Liver (tissue), 9 donors: Measurements from ENCODE around the gene RBM33. TPM values are rescaled to one million over a fixed set of nuclear protein-coding genes. Genes with fewer than 3 reads are reported as not detected.

Experiments
- DNase-seq: peaks from one replicate; pipeline ENCODE4 v3.0.0-alpha.2; 2017; ENCODE audit warnings: low spot score
- H3K27ac ChIP-seq, 2 donors: one replicate each; pipeline ENCODE4 v1.7.0; 2013; ENCODE audit warnings: inconsistent platforms in 2 of 2, low read length in 2 of 2, control low read depth in 1 of 2, low read depth in 1 of 2, mild to moderate bottlenecking in 1 of 2
- H3K27me3 ChIP-seq, 4 donors: one replicate each; pipeline versions ENCODE4 v1.6.1 to v1.7.0; 2013; ENCODE audit warnings: low read length in 3 of 4, inconsistent platforms in 1 of 4, mild to moderate bottlenecking in 1 of 4, moderate library complexity in 1 of 4; ENCODE audit not compliant: control insufficient read depth in 4 of 4, insufficient read depth in 4 of 4
- H3K36me3 ChIP-seq, 4 donors: one replicate each; pipeline versions ENCODE4 v1.6.1 to v1.7.0; 2013; ENCODE audit warnings: low read length in 3 of 4, mild to moderate bottlenecking in 3 of 4, low read depth in 1 of 4, moderate library complexity in 1 of 4; ENCODE audit not compliant: control insufficient read depth in 4 of 4, insufficient read depth in 3 of 4
- H3K4me1 ChIP-seq, 4 donors: one replicate each; pipeline versions ENCODE4 v1.6.1 to v1.7.0; 2013; ENCODE audit warnings: low read length in 3 of 4, mild to moderate bottlenecking in 3 of 4, moderate library complexity in 1 of 4; ENCODE audit not compliant: control insufficient read depth in 4 of 4, insufficient read depth in 4 of 4
- H3K4me3 ChIP-seq, 3 donors: one replicate each; pipeline versions ENCODE4 v1.6.1 to v1.7.0; 2013; ENCODE audit warnings: low read length in 3 of 3, control low read depth in 1 of 3, low read depth in 1 of 3, mild to moderate bottlenecking in 1 of 3
- H3K9ac ChIP-seq, 2 donors: one replicate each; pipeline ENCODE4 v1.7.0; 2013; ENCODE audit warnings: low read length in 2 of 2, mild to moderate bottlenecking in 2 of 2, moderate library complexity in 2 of 2, control low read depth in 1 of 2, low read depth in 1 of 2
- H3K9me3 ChIP-seq, 4 donors: one replicate each; pipeline versions ENCODE4 v1.6.1 to v1.7.0; 2013; ENCODE audit warnings: low read length in 3 of 4; ENCODE audit not compliant: control insufficient read depth in 4 of 4
- CTCF ChIP-seq: fragments of 150-350 bp; IDR thresholded peaks from 2 replicates; pipeline ENCODE4 v1.5.1; 2017; ENCODE audit warnings: improper control_type of control experiment, low read depth, low read length; ENCODE audit not compliant: missing input control
- EGR1 ChIP-seq, 2 donors: IDR thresholded peaks; 2 replicates each; pipeline ENCODE4 v1.6.1; 2016 to 2018; ENCODE audit warnings: antibody characterized with exemption in 2 of 2, low read depth in 2 of 2
- FOXA1 ChIP-seq: IDR thresholded peaks from 2 replicates; pipeline ENCODE4 v1.6.1; 2016; ENCODE audit warnings: antibody characterized with exemption
- FOXA2 ChIP-seq: IDR thresholded peaks from 2 replicates; pipeline ENCODE4 v1.6.1; 2016; ENCODE audit warnings: antibody characterized with exemption
- GABPA ChIP-seq, 2 donors: IDR thresholded peaks in 1 of 2; conservative IDR thresholded peaks in 1 of 2; 2 replicates each; pipeline ENCODE4 v1.6.1; 2016; ENCODE audit warnings: antibody characterized with exemption in 2 of 2, mild to moderate bottlenecking in 1 of 2, moderate library complexity in 1 of 2
- HNF4A ChIP-seq, 2 donors: conservative IDR thresholded peaks; 2 replicates each; pipeline ENCODE4 v1.6.1; 2016; ENCODE audit warnings: antibody characterized with exemption in 2 of 2, mild to moderate bottlenecking in 2 of 2
- HNF4G ChIP-seq: IDR thresholded peaks from 2 replicates; pipeline ENCODE4 v1.6.1; 2016; ENCODE audit warnings: antibody characterized with exemption
- JUND ChIP-seq, 2 donors: IDR thresholded peaks; 2 replicates each; pipeline ENCODE4 v1.6.1; 2016; ENCODE audit warnings: antibody characterized with exemption in 2 of 2
- MAX ChIP-seq: IDR thresholded peaks from 2 replicates; pipeline ENCODE4 v1.6.1; 2016; ENCODE audit warnings: antibody characterized with exemption
- RAD21 ChIP-seq, 2 donors: IDR thresholded peaks; 2 replicates each; pipeline ENCODE4 v1.6.1; 2016; ENCODE audit warnings: antibody characterized with exemption in 2 of 2, mild to moderate bottlenecking in 2 of 2
- RXRA ChIP-seq, 2 donors: IDR thresholded peaks; 2 replicates each; pipeline ENCODE4 v1.6.1; 2017 to 2018; ENCODE audit warnings: antibody characterized with exemption in 2 of 2, mild to moderate bottlenecking in 1 of 2
- TAF1 ChIP-seq: conservative IDR thresholded peaks from 2 replicates; pipeline ENCODE4 v1.6.1; 2016; ENCODE audit warnings: antibody characterized with exemption, mild to moderate bottlenecking
- YY1 ChIP-seq: IDR thresholded peaks from 2 replicates; pipeline ENCODE4 v1.6.1; 2016; ENCODE audit warnings: antibody characterized with exemption, mild to moderate bottlenecking
- ZBTB33 ChIP-seq: IDR thresholded peaks from 2 replicates; pipeline ENCODE4 v1.6.1; 2016; ENCODE audit warnings: antibody characterized with exemption
- WGBS: extraction: QIAGEN DNeasy Blood & Tissue Kit; methylation state at CpG from one replicate; pipeline ENCODE4 v1.1.7; 2013; 5-methylcytosine and 5-hydroxymethylcytosine counted together
- polyA plus RNA-seq, 2 donors: library from polyadenylated mRNA; stranded (reverse) in 1 of 2; unstranded in 1 of 2; fragments of 200-250 nt in 1 of 2; fragments of >200 nt in 1 of 2; fragmentation: Nextera tagmentation in 1 of 2; extraction: Ambion mirVana in 1 of 2; gene quantifications; one replicate each; pipeline versions ENCODE4 v1.2.1 to v1.2.3, GENCODE V29; 2013 to 2015
- total RNA-seq, 2 donors: library from RNA; depleted of rRNA; stranded (reverse); fragments of >200 nt; gene quantifications; one replicate each; pipeline ENCODE4 v1.2.3, GENCODE V29; 2014
- TF ChIP-seq, protein P1 (sequence below): IDR thresholded peaks from 2 replicates; pipeline ENCODE4 v1.6.1; 2016; ENCODE audit warnings: antibody characterized with exemption
- donor health status: healthy.
- donor health status: healthy.
- donor health status: healthy.
- donor health status: healthy.
- donor health status: healthy.

Gene RBM33
- total and polyA plus RNA-seq, 4 donors: 7.8 to 48.9 (median 28.2) TPM

GRCh38 chr7:155792999-155793560 is 148.6 kb downstream of the RBM33 start (continued):
- TF ChIP-seq CTCF (no peak), MAX (no peak), RXRA (IDR thresholded peaks at IDR 0.05) (no peak), RAD21 (IDR thresholded peaks at IDR 0.05) (no peak), YY1 (no peak), HNF4A (conservative IDR thresholded peaks at IDR 0.05) (no peak)
- TF ChIP-seq, protein P1, sequence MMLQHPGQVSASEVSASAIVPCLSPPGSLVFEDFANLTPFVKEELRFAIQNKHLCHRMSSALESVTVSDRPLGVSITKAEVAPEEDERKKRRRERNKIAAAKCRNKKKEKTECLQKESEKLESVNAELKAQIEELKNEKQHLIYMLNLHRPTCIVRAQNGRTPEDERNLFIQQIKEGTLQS: no peak

- Histone ChIP-seq H3K27me3 (no peaks in the 10 kb centered on the region), H3K4me1 (peaks cover 0 to 7% (median 4%) of the 10 kb centered on the region in 4 donors), H3K9me3 (no peaks in the 10 kb centered on the region), H3K27ac (no peak overlapping the region), H3K9ac (no peak overlapping the region), H3K36me3 (no peaks in the 10 kb centered on the region), H3K4me3 (no peak overlapping the region)
- WGBS: 94% methylated on average over 4 of the region's 4 CpGs
- TF ChIP-seq, protein P1: no peak
- TF ChIP-seq RXRA (IDR thresholded peaks at IDR 0.05) (no peak), HNF4A (conservative IDR thresholded peaks at IDR 0.05) (no peak), FOXA2 (no peak), FOXA1 (no peak), CTCF (no peak), JUND (IDR thresholded peaks at IDR 0.05) (no peak), GABPA (IDR thresholded peaks at IDR 0.05 in 1 of 2, conservative IDR thresholded peaks at IDR 0.05 in 1 of 2) (no peak)
- no peak for DNase-seq
Measured at GRCh38 chr7:155793720-155794119, 149.3 kb downstream of the RBM33 start.

DNA sequence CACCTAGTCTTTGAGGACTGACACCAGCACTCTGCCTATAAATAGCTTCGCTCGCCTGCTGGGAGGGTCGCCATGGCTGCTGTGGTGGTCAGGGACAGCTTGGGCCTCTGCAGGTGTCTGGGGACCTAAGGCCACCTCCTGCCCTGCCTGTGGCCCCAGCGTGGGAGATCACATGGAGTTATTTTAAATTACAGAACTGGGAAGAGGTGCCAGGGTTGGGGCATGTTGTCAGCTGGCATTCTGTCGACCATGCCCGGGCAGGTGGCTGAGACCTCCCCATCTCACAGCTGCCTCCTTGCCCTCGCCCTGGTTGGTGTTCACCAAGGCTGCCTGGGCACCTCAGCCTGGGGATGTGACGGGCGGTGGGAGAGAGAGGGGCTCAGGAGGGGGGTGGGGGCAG is 149.7 kb downstream of the RBM33 start:
- Histone ChIP-seq H3K4me1 (peaks cover 0 to 7% (median 4%) of the 10 kb centered on the region in 4 donors), H3K27me3 (no peaks in the 10 kb centered on the region), H3K9me3 (no peaks in the 10 kb centered on the region), H3K4me3 (no peak overlapping the region), H3K36me3 (no peaks in the 10 kb centered on the region), H3K27ac (no peak overlapping the region), H3K9ac (no peak overlapping the region)
- 91% methylated on average over 9 of the region's 9 CpGs for WGBS
- no peak for DNase-seq
- no peak for TF ChIP-seq GABPA (IDR thresholded peaks at IDR 0.05 in 1 of 2, conservative IDR thresholded peaks at IDR 0.05 in 1 of 2)
- TF ChIP-seq CTCF: no peak
- TF ChIP-seq, protein P1: no peak
- TF ChIP-seq RAD21 (IDR thresholded peaks at IDR 0.05): no peak
- no peak for TF ChIP-seq HNF4G
- TF ChIP-seq JUND (IDR thresholded peaks at IDR 0.05): no peak
- no peak for TF ChIP-seq EGR1 (IDR thresholded peaks at IDR 0.05; ENCODE audit: low read depth in 2 of 2)
- no peak for TF ChIP-seq ZBTB33
- TF ChIP-seq TAF1: no peak
- TF ChIP-seq HNF4A (conservative IDR thresholded peaks at IDR 0.05): no peak
